ENCODE results near the gene PC.

DNA sequence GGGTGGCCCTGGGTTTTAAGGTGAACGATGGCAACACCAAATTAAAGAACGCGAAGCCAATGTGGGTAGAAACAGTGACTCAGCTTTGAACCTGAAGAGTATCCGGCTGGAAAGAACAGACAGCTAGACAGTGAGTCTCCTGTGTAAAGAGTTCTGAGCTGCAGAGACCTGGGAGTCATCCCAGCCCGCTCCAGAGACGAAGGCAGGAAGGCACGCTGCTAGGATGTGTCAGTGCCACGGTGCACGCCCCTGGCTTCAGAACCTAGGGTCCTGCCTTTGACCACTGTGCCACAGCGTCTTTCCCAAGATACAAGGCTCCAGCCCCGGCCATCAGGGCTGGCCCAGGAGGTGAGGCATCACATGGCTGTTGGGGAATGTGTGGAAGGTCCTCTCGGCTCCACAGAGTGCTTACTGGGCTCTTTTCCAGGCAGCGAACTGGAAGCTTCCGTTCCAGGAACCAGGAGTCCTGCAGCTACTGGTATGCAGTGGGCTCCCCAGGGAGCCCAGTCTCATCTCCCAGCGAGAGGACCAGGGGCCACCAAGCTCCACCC lies 71.4 kb downstream of the PC start:
- TF ChIP-seq, protein P1, sequence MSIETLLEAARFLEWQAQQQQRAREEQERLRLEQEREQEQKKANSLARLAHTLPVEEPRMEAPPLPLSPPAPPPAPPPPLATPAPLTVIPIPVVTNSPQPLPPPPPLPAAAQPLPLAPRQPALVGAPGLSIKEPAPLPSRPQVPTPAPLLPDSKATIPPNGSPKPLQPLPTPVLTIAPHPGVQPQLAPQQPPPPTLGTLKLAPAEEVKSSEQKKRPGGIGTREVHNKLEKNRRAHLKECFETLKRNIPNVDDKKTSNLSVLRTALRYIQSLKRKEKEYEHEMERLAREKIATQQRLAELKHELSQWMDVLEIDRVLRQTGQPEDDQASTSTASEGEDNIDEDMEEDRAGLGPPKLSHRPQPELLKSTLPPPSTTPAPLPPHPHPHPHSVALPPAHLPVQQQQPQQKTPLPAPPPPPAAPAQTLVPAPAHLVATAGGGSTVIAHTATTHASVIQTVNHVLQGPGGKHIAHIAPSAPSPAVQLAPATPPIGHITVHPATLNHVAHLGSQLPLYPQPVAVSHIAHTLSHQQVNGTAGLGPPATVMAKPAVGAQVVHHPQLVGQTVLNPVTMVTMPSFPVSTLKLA (conservative IDR thresholded peaks at IDR 0.05): no peak
- TF ChIP-seq L3MBTL2 (IDR thresholded peaks at IDR 0.05): no peak
